WTC11 (cell line): Measurements from ENCODE around the gene TSHZ1. TPM values are rescaled to one million over a fixed set of nuclear protein-coding genes. Genes with fewer than 3 reads are reported as not detected.

Experiments
- ATAC-seq: fragments of 200-7000 bp; cut with Tn5 transposase; 2 replicates; pipeline ENCODE4 v1.10.0; 2021; ENCODE audit warnings: mild to moderate bottlenecking, moderate library complexity
- CTCF ChIA-PET: fragments of 300-600 bp; sonication (Branson Sonifier 250); formaldehyde crosslinking; loops from one replicate; lab custom pipeline; 2021; ENCODE audit warnings: antibody characterized with exemption; lab: Charles Lee
- POLR2A ChIA-PET: fragments of 350-600 bp; sonication (Branson Sonifier 250); formaldehyde crosslinking; loops from one replicate; lab custom pipeline; 2021; ENCODE audit warnings: antibody characterized with exemption; lab: Charles Lee
- DNase-seq: peaks from one replicate; pipeline ENCODE4 v3.0.0; 2021; ENCODE audit warnings: low spot score
- H3K27ac Mint-ChIP-seq: 2 replicates; pipeline ENCODE4 v1.8.0; 2021; ENCODE audit warnings: mixed read lengths
- H3K27me3 Mint-ChIP-seq: 2 replicates; pipeline ENCODE4 v1.8.0; 2021; ENCODE audit warnings: low read depth, mild to moderate bottlenecking, moderate library complexity, mixed read lengths
- H3K36me3 Mint-ChIP-seq: 2 replicates; pipeline ENCODE4 v1.8.0; 2021; ENCODE audit warnings: mixed read lengths
- H3K4me1 Mint-ChIP-seq: 2 replicates; pipeline ENCODE4 v1.8.0; 2022; ENCODE audit warnings: mixed read lengths
- H3K4me3 Mint-ChIP-seq: 2 replicates; pipeline ENCODE4 v1.8.0; 2021; ENCODE audit warnings: mild to moderate bottlenecking, moderate library complexity, mixed read lengths
- H3K9me3 Mint-ChIP-seq: 2 replicates; pipeline ENCODE4 v1.8.0; 2021; ENCODE audit warnings: mixed read lengths
- ATF1 ChIP-seq: sonication (generic); formaldehyde crosslinking; IDR thresholded peaks from 2 replicates; pipeline ENCODE4 v1.8.1; 2023; ENCODE audit warnings: mild to moderate bottlenecking, moderate library complexity, missing genetic modification reagents
- CBFB ChIP-seq: sonication (generic); formaldehyde crosslinking; IDR thresholded peaks from 2 replicates; pipeline ENCODE4 v1.8.1; 2022; ENCODE audit warnings: mild to moderate bottlenecking, low read depth, missing genetic modification reagents
- CREM ChIP-seq: sonication (generic); formaldehyde crosslinking; IDR thresholded peaks from 2 replicates; pipeline ENCODE4 v1.8.1; 2022; ENCODE audit warnings: mild to moderate bottlenecking, missing genetic modification reagents, moderate library complexity
- E2F1 ChIP-seq: sonication (generic); formaldehyde crosslinking; IDR thresholded peaks from 2 replicates; pipeline ENCODE4 v1.8.0; 2022; ENCODE audit warnings: mild to moderate bottlenecking, missing genetic modification reagents
- E2F4 ChIP-seq: sonication (generic); formaldehyde crosslinking; IDR thresholded peaks from 2 replicates; pipeline ENCODE4 v1.8.1; 2022; ENCODE audit warnings: low read depth, mild to moderate bottlenecking, moderate library complexity, missing genetic modification reagents, borderline replicate concordance
- ETV6 ChIP-seq: sonication (generic); formaldehyde crosslinking; IDR thresholded peaks from 2 replicates; pipeline ENCODE4 v1.8.1; 2022; ENCODE audit warnings: mild to moderate bottlenecking, missing genetic modification reagents
- FOXJ3 ChIP-seq: sonication (generic); formaldehyde crosslinking; IDR thresholded peaks from 2 replicates; pipeline ENCODE4 v1.9.0; 2021; ENCODE audit warnings: missing genetic modification reagents, mild to moderate bottlenecking, borderline replicate concordance
- GABPB1 ChIP-seq: sonication (generic); formaldehyde crosslinking; IDR thresholded peaks from 2 replicates; pipeline ENCODE4 v1.8.1; 2023; ENCODE audit warnings: mild to moderate bottlenecking, missing genetic modification reagents
- GTF2I ChIP-seq: fragments of 250-450 bp; sonication (Bioruptor Pico); conservative IDR thresholded peaks from 2 replicates; pipeline ENCODE4 v1.4.0; 2021; ENCODE audit warnings: mild to moderate bottlenecking
- JAZF1 ChIP-seq: fragments of 250-450 bp; sonication (Bioruptor Pico); IDR thresholded peaks from 2 replicates; pipeline ENCODE4 v1.9.0; 2021; ENCODE audit warnings: moderate library complexity, mild to moderate bottlenecking, inconsistent platforms
- MYBL2 ChIP-seq: sonication (generic); formaldehyde crosslinking; IDR thresholded peaks from 2 replicates; pipeline ENCODE4 v1.8.1; 2023; ENCODE audit warnings: mild to moderate bottlenecking, moderate library complexity, missing genetic modification reagents
- NFE2L1 ChIP-seq: sonication (generic); formaldehyde crosslinking; IDR thresholded peaks from 2 replicates; pipeline ENCODE4 v1.8.1; 2023; ENCODE audit warnings: missing genetic modification reagents
- NR1H2 ChIP-seq: sonication (generic); formaldehyde crosslinking; IDR thresholded peaks from 2 replicates; pipeline ENCODE4 v1.9.0; 2021; ENCODE audit warnings: mild to moderate bottlenecking, moderate library complexity, missing genetic modification reagents
- SMAD4 ChIP-seq: sonication (generic); formaldehyde crosslinking; IDR thresholded peaks from 2 replicates; pipeline ENCODE4 v1.8.0; 2022; ENCODE audit warnings: mild to moderate bottlenecking, missing genetic modification reagents
- SP1 ChIP-seq: sonication (generic); formaldehyde crosslinking; conservative IDR thresholded peaks from 2 replicates; pipeline ENCODE4 v1.8.1; 2022; ENCODE audit warnings: missing genetic modification reagents
- USF1 ChIP-seq: sonication (generic); formaldehyde crosslinking; IDR thresholded peaks from 2 replicates; pipeline ENCODE4 v1.8.0; 2022; ENCODE audit warnings: mild to moderate bottlenecking, missing genetic modification reagents
- ZNF232 ChIP-seq: sonication (generic); formaldehyde crosslinking; IDR thresholded peaks from 2 replicates; pipeline ENCODE4 v1.8.0; 2022; ENCODE audit warnings: mild to moderate bottlenecking, missing genetic modification reagents
- ZNF263 ChIP-seq: sonication (generic); formaldehyde crosslinking; IDR thresholded peaks from 2 replicates; pipeline ENCODE4 v1.8.1; 2022; ENCODE audit warnings: low read depth, mild to moderate bottlenecking, moderate library complexity, missing genetic modification reagents
- ZNF317 ChIP-seq: sonication (generic); formaldehyde crosslinking; IDR thresholded peaks from 2 replicates; pipeline ENCODE4 v1.8.1; 2023; ENCODE audit warnings: low read depth, mild to moderate bottlenecking, moderate library complexity, missing genetic modification reagents, borderline replicate concordance
- ZNF396 ChIP-seq: fragments of 250-450 bp; sonication (Bioruptor Pico); IDR thresholded peaks from 2 replicates; pipeline ENCODE4 v1.8.0; 2021; ENCODE audit warnings: mild to moderate bottlenecking, moderate library complexity, borderline replicate concordance
- ZNF423 ChIP-seq: fragments of 250-450 bp; sonication (Bioruptor Pico); IDR thresholded peaks from 2 replicates; pipeline ENCODE4 v2.1.2; 2022; ENCODE audit warnings: mild to moderate bottlenecking, moderate library complexity
- total RNA-seq: library from RNA; stranded (reverse); gene quantifications from 3 replicates; pipeline ENCODE4 v1.2.3, GENCODE V29; 2021
- TF ChIP-seq, protein P1 (sequence below): sonication (generic); formaldehyde crosslinking; IDR thresholded peaks from 2 replicates; pipeline ENCODE4 v1.8.1; 2022; ENCODE audit warnings: low read depth, missing genetic modification reagents, borderline replicate concordance
- TF ChIP-seq, protein P2 (sequence below): sonication (generic); formaldehyde crosslinking; IDR thresholded peaks from 2 replicates; pipeline ENCODE4 v1.8.1; 2023; ENCODE audit warnings: mild to moderate bottlenecking, moderate library complexity, missing genetic modification reagents
- TF ChIP-seq, protein P3 (sequence below): sonication (generic); formaldehyde crosslinking; IDR thresholded peaks from 2 replicates; pipeline ENCODE4 v1.8.0; 2022; ENCODE audit warnings: mild to moderate bottlenecking, missing genetic modification reagents
- TF ChIP-seq, protein P4 (sequence below): fragments of 250-450 bp; sonication (Bioruptor Pico); IDR thresholded peaks from 2 replicates; pipeline ENCODE4 v2.1.2; 2022; ENCODE audit warnings: mild to moderate bottlenecking, moderate library complexity

Gene TSHZ1
- total RNA-seq, 1 experiment from 2014 or later, result 2.9 TPM

DNA sequence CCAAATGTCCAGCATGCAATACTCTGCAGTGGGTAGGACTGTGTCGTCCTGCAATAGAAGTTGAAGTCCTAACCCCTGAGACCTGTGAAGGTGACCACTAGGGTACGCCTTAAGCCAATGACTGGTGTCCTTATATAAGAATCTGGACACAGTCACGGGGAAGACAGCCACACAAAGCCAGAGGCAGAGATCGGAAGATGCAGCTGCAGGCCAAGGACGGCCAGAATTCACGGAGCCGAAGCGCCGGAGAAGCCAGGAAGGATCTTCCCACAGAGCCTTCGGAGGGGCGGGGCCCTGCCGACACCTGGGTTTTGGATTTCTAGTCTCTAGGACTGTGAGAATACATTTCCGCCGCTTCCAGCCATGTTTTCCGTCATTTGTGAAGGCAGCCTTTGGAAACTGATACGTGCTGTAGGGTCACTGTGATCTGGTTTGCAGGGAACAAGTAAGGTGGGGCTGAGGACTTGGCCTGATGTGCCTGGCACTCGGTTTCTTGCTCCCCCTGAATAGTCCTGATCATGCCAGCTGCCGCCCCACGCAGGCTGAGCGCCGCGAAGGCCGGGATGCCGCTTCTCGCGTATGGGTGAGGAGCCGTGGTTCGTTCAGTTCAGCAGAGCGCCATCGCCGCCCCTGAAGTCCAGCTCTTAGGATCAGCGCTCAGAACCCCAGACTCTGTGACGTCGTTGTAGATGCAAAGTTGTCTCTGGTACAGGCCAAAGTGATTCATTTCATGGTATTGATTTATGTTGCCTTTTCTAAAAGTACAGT lies 40.4 kb upstream of the TSHZ1 start:
- H3K36me3 Mint-ChIP-seq, result no peaks in the 10 kb centered on the region
- peak; percentile 47 for ATAC-seq

DNA sequence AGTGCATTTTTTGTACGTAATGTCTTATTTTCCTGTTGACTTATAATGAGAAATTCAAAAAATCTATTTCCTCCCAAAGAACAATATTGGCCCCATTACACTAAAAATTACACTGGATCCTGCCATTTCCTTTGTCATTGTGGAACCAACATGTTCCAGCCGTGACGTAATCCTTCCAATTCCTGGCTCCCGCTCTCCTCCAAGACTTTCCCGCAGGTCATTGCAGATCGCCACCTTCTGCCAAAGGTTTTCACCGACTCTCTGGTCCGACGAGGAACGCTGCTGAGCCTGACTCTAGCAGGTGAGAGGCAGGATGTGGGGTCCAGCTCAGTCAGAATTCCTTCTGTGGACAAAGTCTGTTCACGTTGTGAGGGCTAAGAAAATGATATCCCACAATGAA lies 39.7 kb upstream of the TSHZ1 start:
- Mint-ChIP-seq H3K27me3 (no peaks in the 10 kb centered on the region), H3K27ac (peak overlapping the region; percentile 87), H3K9me3 (no peaks in the 10 kb centered on the region), H3K4me1 (peaks cover 16% of the 10 kb centered on the region), H3K4me3 (no peak overlapping the region), H3K36me3 (no peaks in the 10 kb centered on the region)
- POLR2A ChIA-PET, result no interaction called here
- DNase-seq, result no peak
- no peak for ATAC-seq
- no peak for TF ChIP-seq SP1 (CRISPR knock-in tag)
- no peak for TF ChIP-seq ATF1 (CRISPR knock-in tag)
- TF ChIP-seq ZNF263 (CRISPR knock-in tag), result no peak
- no peak for TF ChIP-seq JAZF1 (CRISPR knock-in tag)
- no peak for TF ChIP-seq NFE2L1 (CRISPR knock-in tag)
- no peak for TF ChIP-seq CREM
- TF ChIP-seq GTF2I, result no peak
- TF ChIP-seq, protein P1, sequence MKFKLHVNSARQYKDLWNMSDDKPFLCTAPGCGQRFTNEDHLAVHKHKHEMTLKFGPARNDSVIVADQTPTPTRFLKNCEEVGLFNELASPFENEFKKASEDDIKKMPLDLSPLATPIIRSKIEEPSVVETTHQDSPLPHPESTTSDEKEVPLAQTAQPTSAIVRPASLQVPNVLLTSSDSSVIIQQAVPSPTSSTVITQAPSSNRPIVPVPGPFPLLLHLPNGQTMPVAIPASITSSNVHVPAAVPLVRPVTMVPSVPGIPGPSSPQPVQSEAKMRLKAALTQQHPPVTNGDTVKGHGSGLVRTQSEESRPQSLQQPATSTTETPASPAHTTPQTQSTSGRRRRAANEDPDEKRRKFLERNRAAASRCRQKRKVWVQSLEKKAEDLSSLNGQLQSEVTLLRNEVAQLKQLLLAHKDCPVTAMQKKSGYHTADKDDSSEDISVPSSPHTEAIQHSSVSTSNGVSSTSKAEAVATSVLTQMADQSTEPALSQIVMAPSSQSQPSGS, result no peak
- no peak for TF ChIP-seq ETV6
- no peak for TF ChIP-seq SMAD4 (CRISPR knock-in tag)
- no peak for TF ChIP-seq FOXJ3 (CRISPR knock-in tag)
- no peak for TF ChIP-seq E2F4 (CRISPR knock-in tag)
- no peak for TF ChIP-seq GABPB1 (CRISPR knock-in tag)
- TF ChIP-seq, protein P2, sequence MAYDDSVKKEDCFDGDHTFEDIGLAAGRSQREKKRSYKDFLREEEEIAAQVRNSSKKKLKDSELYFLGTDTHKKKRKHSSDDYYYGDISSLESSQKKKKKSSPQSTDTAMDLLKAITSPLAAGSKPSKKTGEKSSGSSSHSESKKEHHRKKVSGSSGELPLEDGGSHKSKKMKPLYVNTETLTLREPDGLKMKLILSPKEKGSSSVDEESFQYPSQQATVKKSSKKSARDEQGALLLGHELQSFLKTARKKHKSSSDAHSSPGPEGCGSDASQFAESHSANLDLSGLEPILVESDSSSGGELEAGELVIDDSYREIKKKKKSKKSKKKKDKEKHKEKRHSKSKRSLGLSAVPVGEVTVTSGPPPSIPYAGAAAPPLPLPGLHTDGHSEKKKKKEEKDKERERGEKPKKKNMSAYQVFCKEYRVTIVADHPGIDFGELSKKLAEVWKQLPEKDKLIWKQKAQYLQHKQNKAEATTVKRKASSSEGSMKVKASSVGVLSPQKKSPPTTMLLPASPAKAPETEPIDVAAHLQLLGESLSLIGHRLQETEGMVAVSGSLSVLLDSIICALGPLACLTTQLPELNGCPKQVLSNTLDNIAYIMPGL (CRISPR knock-in tag), result no peak
- TF ChIP-seq NR1H2 (CRISPR knock-in tag), result no peak
- no peak for TF ChIP-seq CBFB (CRISPR knock-in tag)
- no peak for TF ChIP-seq E2F1 (CRISPR knock-in tag)
- CTCF ChIA-PET, result no interaction called here

More for the DNA sequence above, 40.4 kb upstream of the TSHZ1 start:
- ChIA-PET POLR2A (no interaction called here), CTCF (no interaction called here)
- H3K4me3 Mint-ChIP-seq, result no peak overlapping the region
- no peaks in the 10 kb centered on the region for H3K9me3 Mint-ChIP-seq
- DNase-seq, result no peak
- H3K27ac Mint-ChIP-seq, result no peak overlapping the region
- no peak for TF ChIP-seq CBFB (CRISPR knock-in tag)
- no peak for TF ChIP-seq ZNF317
- no peak for TF ChIP-seq ZNF423
- no peak for TF ChIP-seq USF1
- TF ChIP-seq, protein P3, sequence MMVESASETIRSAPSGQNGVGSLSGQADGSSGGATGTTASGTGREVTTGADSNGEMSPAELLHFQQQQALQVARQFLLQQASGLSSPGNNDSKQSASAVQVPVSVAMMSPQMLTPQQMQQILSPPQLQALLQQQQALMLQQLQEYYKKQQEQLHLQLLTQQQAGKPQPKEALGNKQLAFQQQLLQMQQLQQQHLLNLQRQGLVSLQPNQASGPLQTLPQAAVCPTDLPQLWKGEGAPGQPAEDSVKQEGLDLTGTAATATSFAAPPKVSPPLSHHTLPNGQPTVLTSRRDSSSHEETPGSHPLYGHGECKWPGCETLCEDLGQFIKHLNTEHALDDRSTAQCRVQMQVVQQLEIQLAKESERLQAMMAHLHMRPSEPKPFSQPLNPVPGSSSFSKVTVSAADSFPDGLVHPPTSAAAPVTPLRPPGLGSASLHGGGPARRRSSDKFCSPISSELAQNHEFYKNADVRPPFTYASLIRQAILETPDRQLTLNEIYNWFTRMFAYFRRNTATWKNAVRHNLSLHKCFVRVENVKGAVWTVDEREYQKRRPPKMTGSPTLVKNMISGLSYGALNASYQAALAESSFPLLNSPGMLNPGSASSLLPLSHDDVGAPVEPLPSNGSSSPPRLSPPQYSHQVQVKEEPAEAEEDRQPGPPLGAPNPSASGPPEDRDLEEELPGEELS (CRISPR knock-in tag), result no peak
- no peak for TF ChIP-seq GTF2I
- TF ChIP-seq, protein P4, sequence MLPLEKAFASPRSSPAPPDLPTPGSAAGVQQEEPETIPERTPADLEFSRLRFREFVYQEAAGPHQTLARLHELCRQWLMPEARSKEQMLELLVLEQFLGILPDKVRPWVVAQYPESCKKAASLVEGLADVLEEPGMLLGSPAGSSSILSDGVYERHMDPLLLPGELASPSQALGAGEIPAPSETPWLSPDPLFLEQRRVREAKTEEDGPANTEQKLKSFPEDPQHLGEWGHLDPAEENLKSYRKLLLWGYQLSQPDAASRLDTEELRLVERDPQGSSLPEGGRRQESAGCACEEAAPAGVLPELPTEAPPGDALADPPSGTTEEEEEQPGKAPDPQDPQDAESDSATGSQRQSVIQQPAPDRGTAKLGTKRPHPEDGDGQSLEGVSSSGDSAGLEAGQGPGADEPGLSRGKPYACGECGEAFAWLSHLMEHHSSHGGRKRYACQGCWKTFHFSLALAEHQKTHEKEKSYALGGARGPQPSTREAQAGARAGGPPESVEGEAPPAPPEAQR (CRISPR knock-in tag), result no peak
- TF ChIP-seq ZNF396, result no peak
- no peak for TF ChIP-seq MYBL2 (CRISPR knock-in tag)
- no peak for TF ChIP-seq NR1H2 (CRISPR knock-in tag)
- no peak for TF ChIP-seq ZNF232 (CRISPR knock-in tag)
- peaks cover 16% of the 10 kb centered on the region for H3K4me1 Mint-ChIP-seq
- no peaks in the 10 kb centered on the region for H3K27me3 Mint-ChIP-seq
